Vagina (tissue), 2 donors: ENCODE measurements around the gene HLA-DQA2.

Source experiments
- CTCF ChIP-seq, 3 experiments: fragments of 450-650 bp in 2 of 3; fragments of 200-600 bp in 1 of 3; sonication (generic) in 1 of 3; IDR thresholded peaks; one replicate each; pipeline ENCODE4 v1.5.1; 2017 to 2019; ENCODE audit warnings: antibody characterized with exemption in 3 of 3, mild to moderate bottlenecking in 2 of 3, moderate library complexity in 2 of 3
- POLR2A ChIP-seq, 2 donors: fragments of 450-650 bp; IDR thresholded peaks; one replicate each; pipeline ENCODE4 v1.6.1; 2017; ENCODE audit warnings: antibody characterized with exemption in 2 of 2, mild to moderate bottlenecking in 2 of 2, moderate library complexity in 2 of 2
- POLR2AphosphoS5 ChIP-seq, 2 donors: sonication (generic); formaldehyde crosslinking; IDR thresholded peaks; one replicate each; pipeline ENCODE4 v1.9.0; 2017; ENCODE audit warnings: antibody characterized with exemption in 2 of 2, mild to moderate bottlenecking in 2 of 2, low read depth in 1 of 2; ENCODE audit not compliant: insufficient read depth in 1 of 2

GRCh38 chr6:32794510-32794909, 53.3 kb downstream of the HLA-DQA2 start:
- TF ChIP-seq POLR2A (IDR thresholded peaks at IDR 0.05) (no peak), CTCF (IDR thresholded peaks at IDR 0.05) (no peak), POLR2AphosphoS5 (IDR thresholded peaks at IDR 0.05; ENCODE audit: insufficient read depth in 1 of 2, low read depth in 1 of 2) (no peak)
